ENCODE measurements around the gene ELOA. TPM values are rescaled to one million over a fixed set of nuclear protein-coding genes. Genes with fewer than 3 reads are reported as not detected.

ELOA gene, protein sequence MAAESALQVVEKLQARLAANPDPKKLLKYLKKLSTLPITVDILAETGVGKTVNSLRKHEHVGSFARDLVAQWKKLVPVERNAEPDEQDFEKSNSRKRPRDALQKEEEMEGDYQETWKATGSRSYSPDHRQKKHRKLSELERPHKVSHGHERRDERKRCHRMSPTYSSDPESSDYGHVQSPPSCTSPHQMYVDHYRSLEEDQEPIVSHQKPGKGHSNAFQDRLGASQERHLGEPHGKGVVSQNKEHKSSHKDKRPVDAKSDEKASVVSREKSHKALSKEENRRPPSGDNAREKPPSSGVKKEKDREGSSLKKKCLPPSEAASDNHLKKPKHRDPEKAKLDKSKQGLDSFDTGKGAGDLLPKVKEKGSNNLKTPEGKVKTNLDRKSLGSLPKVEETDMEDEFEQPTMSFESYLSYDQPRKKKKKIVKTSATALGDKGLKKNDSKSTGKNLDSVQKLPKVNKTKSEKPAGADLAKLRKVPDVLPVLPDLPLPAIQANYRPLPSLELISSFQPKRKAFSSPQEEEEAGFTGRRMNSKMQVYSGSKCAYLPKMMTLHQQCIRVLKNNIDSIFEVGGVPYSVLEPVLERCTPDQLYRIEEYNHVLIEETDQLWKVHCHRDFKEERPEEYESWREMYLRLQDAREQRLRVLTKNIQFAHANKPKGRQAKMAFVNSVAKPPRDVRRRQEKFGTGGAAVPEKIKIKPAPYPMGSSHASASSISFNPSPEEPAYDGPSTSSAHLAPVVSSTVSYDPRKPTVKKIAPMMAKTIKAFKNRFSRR
- 10 to 100 TPM; 28.1 to 33.0 TPM for total RNA-seq
- polyA plus RNA-seq (2013, experiment 1 of 2), result 16.6 TPM
- 20.1 TPM for polyA plus RNA-seq (2013, experiment 2 of 2)
- total RNA-seq, result 38.4 to 167 (median 78.2) reads per million in 172 experiments

DNA sequence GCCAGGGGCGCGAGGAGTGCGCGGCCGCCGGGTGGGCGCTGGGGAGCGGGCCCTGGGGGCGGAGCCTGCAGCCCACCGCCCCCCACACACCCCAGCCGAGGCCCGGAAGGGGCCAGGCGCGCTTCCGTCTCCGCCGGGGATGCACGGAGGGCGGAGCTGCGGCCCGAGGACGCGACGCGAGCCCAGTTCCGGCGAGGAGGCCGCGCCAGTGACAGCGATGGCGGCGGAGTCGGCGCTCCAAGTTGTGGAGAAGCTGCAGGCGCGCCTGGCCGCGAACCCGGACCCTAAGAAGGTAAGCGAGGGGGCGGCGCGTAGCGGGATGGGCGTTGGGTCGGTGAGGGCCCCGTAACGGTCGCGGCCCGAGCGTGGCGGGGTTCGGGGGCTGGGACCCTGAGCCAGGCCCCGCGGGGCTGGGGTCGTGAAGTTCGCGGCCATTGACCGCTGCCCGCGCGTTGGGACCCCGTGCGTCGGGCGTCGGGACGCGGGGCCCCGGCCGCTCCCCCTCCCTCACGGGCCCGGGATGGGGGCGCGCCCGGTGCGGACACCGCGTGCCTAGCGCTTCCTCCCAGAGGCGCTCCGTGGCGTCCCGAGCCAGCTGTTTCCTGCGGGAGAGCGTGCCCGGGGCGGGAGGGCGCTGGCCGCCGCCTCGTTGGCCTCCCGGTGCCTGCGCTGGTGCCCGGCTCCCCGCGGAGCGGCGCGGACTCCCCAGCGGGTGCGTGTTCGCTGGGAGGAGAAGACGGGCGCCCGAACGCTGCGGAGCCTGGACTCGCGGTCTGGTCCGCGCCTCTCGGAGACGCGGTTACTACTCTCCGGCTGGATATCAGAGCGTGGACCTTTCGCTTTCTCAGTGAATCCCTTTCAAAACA lies at the start of gene ELOA:
Gene ELOA (plus strand): TSS at position 185 of the 866 bp plus-strand sequence. CDS start 33 bp downstream, at position 218.
- peak; percentile 93 for ATAC-seq (ENCODE audit: poor library complexity)
- intact Hi-C loops (cut with DNase I, micrococcal nuclease), result loop anchor here (1.0 to 5.0 kb wide), 7 partner anchors 34 to 904 kb away; partner anchors contain the start of genes RPL11 (in 2 of the 2), GALE (in 1 of the 2), PITHD1 (in 1 of the 2) and ZNF436 (in 1 of the 2)
- no peaks in the 10 kb centered on the region for H3K27me3 ChIP-seq (ENCODE audit: control insufficient read depth in 1 of 2, insufficient read depth in 2 of 2, low read length in 2 of 2)
- Mint-ChIP-seq H3K27me3 (no peaks in the 10 kb centered on the region), H3K9me3 (no peaks in the 10 kb centered on the region), H3K27ac (peak within 1 kb of the TSS; percentile 88), H3K36me3 (ENCODE audit: low read depth) (peaks cover 38% of the 10 kb centered on the region), H3K4me1 (ENCODE audit: low read depth) (peaks cover 55% of the 10 kb centered on the region), H3K4me3 (peak within 1 kb of the TSS; percentile 95)
- ChIA-PET POLR2A (interaction anchor here (0.7 to 1.9 kb wide), 15 partner anchors 10 to 725 kb away, joined by 3 to 27 read pairs (median 5); partner anchors contain the start of genes HMGCL, KDM1A, LYPLA2 and PITHD1), CTCF (interaction anchor here (0.8 to 1.6 kb wide), 4 partner anchors 12 to 52 kb away, joined by 3 to 8 read pairs (median 4); partner anchors contain the start of gene RPL11)
- H3K36me3 ChIP-seq (ENCODE audit: insufficient read depth, low read length), result peaks cover 7% of the 10 kb centered on the region
- H3K9me3 ChIP-seq (ENCODE audit: control insufficient read depth in 1 of 2, insufficient read depth in 1 of 2, low read length in 2 of 2), result no peaks in the 10 kb centered on the region
- H3K4me1 ChIP-seq (ENCODE audit: insufficient read depth, low read length), result peaks cover 24% of the 10 kb centered on the region
- H3K4me3 ChIP-seq (ENCODE audit: low read length), result peak within 1 kb of the TSS; percentile 80
- H3K27ac ChIP-seq (ENCODE audit: low read depth in 1 of 2, low read length in 2 of 2), result peak within 1 kb of the TSS; percentile 79 to 90
- TF ChIP-seq, protein P1, sequence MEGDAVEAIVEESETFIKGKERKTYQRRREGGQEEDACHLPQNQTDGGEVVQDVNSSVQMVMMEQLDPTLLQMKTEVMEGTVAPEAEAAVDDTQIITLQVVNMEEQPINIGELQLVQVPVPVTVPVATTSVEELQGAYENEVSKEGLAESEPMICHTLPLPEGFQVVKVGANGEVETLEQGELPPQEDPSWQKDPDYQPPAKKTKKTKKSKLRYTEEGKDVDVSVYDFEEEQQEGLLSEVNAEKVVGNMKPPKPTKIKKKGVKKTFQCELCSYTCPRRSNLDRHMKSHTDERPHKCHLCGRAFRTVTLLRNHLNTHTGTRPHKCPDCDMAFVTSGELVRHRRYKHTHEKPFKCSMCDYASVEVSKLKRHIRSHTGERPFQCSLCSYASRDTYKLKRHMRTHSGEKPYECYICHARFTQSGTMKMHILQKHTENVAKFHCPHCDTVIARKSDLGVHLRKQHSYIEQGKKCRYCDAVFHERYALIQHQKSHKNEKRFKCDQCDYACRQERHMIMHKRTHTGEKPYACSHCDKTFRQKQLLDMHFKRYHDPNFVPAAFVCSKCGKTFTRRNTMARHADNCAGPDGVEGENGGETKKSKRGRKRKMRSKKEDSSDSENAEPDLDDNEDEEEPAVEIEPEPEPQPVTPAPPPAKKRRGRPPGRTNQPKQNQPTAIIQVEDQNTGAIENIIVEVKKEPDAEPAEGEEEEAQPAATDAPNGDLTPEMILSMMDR (IDR thresholded peaks at IDR 0.05), result no peak
- peak; percentile 59 to 90 (median 74) for DNase-seq

DNA sequence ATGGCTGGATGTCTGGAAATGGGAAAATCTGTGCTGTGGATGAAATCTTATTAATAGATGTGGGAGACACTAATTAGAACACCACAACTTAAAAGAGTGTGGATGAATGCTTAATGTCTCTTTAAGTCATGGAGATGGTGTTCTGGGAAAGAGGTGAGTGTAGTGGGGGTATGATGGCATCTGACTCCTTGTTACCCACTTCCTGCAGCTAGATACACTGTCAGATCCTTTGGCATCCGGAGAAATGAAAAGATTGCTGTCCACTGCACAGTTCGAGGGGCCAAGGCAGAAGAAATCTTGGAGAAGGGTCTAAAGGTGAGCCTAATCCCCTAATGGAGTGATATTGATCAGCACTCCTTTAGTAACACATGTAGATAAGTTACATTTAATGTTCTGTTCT lies 49.7 kb upstream of the ELOA start:
- Histone ChIP-seq H3K27me3 (ENCODE audit: control insufficient read depth in 1 of 2, insufficient read depth in 2 of 2, low read length in 2 of 2) (no peaks in the 10 kb centered on the region), H3K4me1 (ENCODE audit: insufficient read depth, low read length) (peaks cover 40% of the 10 kb centered on the region), H3K36me3 (ENCODE audit: insufficient read depth, low read length) (peaks cover 63% of the 10 kb centered on the region), H3K27ac (ENCODE audit: low read depth in 1 of 2, low read length in 2 of 2) (peak overlapping the region in 1 of 2 donors; percentile 43), H3K4me3 (ENCODE audit: low read length) (no peak overlapping the region), H3K9me3 (ENCODE audit: control insufficient read depth in 1 of 2, insufficient read depth in 1 of 2, low read length in 2 of 2) (peaks cover 0 to 3% of the 10 kb centered on the region in 2 experiments)
- TF ChIP-seq, protein P1 (IDR thresholded peaks at IDR 0.05), result no peak
- Mint-ChIP-seq H3K27ac (peak overlapping the region; percentile 95), H3K4me3 (peak overlapping the region; percentile 99), H3K27me3 (no peaks in the 10 kb centered on the region), H3K36me3 (ENCODE audit: low read depth) (peaks cover 72% of the 10 kb centered on the region), H3K4me1 (ENCODE audit: low read depth) (peaks cover 62% of the 10 kb centered on the region), H3K9me3 (no peaks in the 10 kb centered on the region)
- DNase-seq (no peak), ATAC-seq (ENCODE audit: poor library complexity) (no peak)
- ChIA-PET CTCF (no interaction called here), POLR2A (no interaction called here)
- intact Hi-C loops (cut with DNase I, micrococcal nuclease), result loop anchor here (2.0 to 5.0 kb wide), 4 partner anchors 49 to 675 kb away; partner anchors contain the start of genes ELOA (in 1 of the 2), FUCA1 (in 1 of the 2), KDM1A (in 1 of the 2) and ZNF436 (in 1 of the 2)
